ENCODE data around the gene PRKCE.

The PRKCE gene

DNA sequence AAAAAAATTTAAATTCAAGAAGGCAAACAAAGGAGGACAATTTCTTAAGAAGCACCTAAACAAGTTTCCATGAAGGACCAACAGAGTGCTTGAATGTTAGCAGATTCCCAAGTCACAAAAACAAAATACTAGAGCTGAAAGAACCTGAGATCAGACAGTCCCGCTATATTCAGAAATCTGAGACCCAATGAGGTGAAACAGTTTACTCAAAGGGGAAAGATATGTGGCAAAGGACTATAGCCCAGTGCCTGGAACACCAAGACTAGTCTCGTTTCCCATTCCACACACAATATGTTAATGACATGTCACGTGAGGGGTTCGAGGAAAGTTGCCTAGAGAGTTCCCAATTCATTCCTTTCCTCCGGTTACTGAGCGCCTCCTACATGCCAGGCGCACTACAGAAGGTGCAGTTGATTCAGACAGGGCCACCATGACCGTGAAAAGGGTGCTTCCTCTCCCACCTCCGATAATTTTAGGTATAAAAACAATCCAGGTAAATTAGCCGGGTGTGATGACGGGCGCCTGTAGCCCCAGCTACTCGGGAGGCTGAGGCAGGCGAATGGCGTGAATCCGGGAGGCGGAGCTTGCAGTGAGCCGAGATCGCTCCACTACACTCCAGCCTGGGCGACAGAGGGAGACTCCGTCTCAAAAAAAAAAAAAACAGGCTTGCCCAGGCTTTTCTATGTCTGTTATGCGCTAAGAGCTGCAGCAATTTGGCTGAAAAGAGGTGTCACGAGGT lies 41.0 kb upstream of the PRKCE start:
- H3K18ac ChIP-seq (ENCODE audit: low read length): peak overlapping the region; percentile 85
- no peak overlapping the region for H2BK15ac ChIP-seq (replicated peaks; ENCODE audit: low read depth)
- DNase-seq: peak; percentile 93
- H3K79me2 ChIP-seq (ENCODE audit: control insufficient read depth, insufficient read depth, low read length): peaks cover 11% of the 10 kb centered on the region
- H3K36me3 ChIP-seq (ENCODE audit: control insufficient read depth, insufficient read depth, low read length): no peaks in the 10 kb centered on the region
- peak overlapping the region; percentile 94 for H3K4me3 ChIP-seq (ENCODE audit: low read length)
- peak overlapping the region; percentile 93 for H3K56ac ChIP-seq (ENCODE audit: low read length)
- H2AK5ac ChIP-seq (ENCODE audit: low read length): no peak overlapping the region
- WGBS (ENCODE audit: extremely low coverage, insufficient coverage, low lambda C conversion rate): no CpG with 5 or more reads among the region's 23 CpGs
- H3K79me1 ChIP-seq (ENCODE audit: low read length): peaks cover 9% of the 10 kb centered on the region
- H3K4ac ChIP-seq (ENCODE audit: low read depth, low read length): no peak overlapping the region
- H3K9ac ChIP-seq (ENCODE audit: low read length): peak overlapping the region; percentile 88
- H3K4me1 ChIP-seq (ENCODE audit: control insufficient read depth, low read depth, low read length): no peaks in the 10 kb centered on the region
- no peak overlapping the region for H2BK5ac ChIP-seq (ENCODE audit: low read length)
- no peak overlapping the region for H2BK120ac ChIP-seq (ENCODE audit: low read depth, low read length)
- H3K27me3 ChIP-seq (ENCODE audit: insufficient read depth, low read length, poor library complexity): no peaks in the 10 kb centered on the region
- H3K4me2 ChIP-seq (ENCODE audit: low read length): peak overlapping the region; percentile 95
- H4K8ac ChIP-seq (ENCODE audit: low read depth, low read length): no peak overlapping the region
- H4K5ac ChIP-seq (ENCODE audit: low read length): no peak overlapping the region
- H3K27ac ChIP-seq (ENCODE audit: low read depth, low read length): peak overlapping the region; percentile 73
- no peak overlapping the region for H3K23ac ChIP-seq (ENCODE audit: low read length)

DNA sequence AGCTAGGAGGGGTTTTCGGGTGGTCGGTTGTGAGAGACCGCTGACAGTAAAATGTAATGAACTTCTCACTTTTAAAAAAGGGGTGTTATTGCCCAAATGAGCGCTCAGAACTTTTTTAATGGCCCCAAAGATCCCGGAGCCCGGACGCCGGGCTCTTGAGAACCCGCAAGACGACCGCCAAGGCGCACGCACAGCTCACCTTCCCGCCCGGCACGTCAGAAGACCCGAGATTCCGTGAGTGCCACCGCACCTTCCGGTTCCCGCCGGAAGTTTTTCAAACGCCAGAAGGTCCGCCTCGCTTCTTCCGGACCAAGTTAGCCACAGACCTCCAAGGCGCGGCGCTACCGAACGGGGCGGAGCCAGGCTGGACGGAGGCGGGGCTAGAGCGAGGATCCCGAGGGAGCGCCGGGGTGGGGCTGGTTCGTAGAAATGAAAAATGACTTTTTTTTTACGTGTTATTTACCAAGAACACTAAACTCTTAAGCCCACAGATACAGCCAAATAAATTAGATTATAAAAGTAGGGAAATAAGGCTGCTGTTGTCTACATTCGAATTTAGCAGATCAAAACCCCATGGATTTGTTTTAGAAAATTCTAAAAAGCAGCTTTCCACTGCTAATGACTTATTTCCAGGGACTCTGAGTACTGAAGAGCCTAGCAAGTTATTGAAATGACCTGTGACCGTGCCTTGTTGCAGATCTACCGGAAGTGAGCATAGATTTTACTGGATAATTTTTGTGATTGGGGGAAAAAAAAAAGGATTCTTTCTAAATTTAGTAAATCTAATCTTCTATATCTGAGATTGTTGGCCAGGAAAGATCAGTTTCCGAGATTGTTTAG lies 40.2 kb upstream of the PRKCE start, which contains the start of gene SRBD1:
SRBD1 (minus strand) TSS at position 248 of the 840 bp plus-strand sequence. CDS start 5,826 bp downstream, outside the sequence.
- H3K56ac ChIP-seq (ENCODE audit: low read length): peak within 1 kb of the TSS; percentile 93
- H3K18ac ChIP-seq (ENCODE audit: low read length): peak within 1 kb of the TSS; percentile 85
- WGBS (ENCODE audit: extremely low coverage, insufficient coverage, low lambda C conversion rate): no CpG with 5 or more reads among the region's 44 CpGs
- no peak within 1 kb of the TSS for H4K8ac ChIP-seq (ENCODE audit: low read depth, low read length)
- DNase-seq: peak; percentile 98
- H2AK5ac ChIP-seq (ENCODE audit: low read length): no peak within 1 kb of the TSS
- H2BK15ac ChIP-seq (replicated peaks; ENCODE audit: low read depth): peak within 1 kb of the TSS; percentile 36
- H3K9ac ChIP-seq (ENCODE audit: low read length): peak within 1 kb of the TSS; percentile 88
- H3K36me3 ChIP-seq (ENCODE audit: control insufficient read depth, insufficient read depth, low read length): no peaks in the 10 kb centered on the region
- peak within 1 kb of the TSS; percentile 94 for H3K4me3 ChIP-seq (ENCODE audit: low read length)
- peak within 1 kb of the TSS; percentile 95 for H3K4me2 ChIP-seq (ENCODE audit: low read length)
- peaks cover 9% of the 10 kb centered on the region for H3K79me1 ChIP-seq (ENCODE audit: low read length)
- H3K27ac ChIP-seq (ENCODE audit: low read depth, low read length): peak within 1 kb of the TSS; percentile 73
- no peak within 1 kb of the TSS for H3K23ac ChIP-seq (ENCODE audit: low read length)
- H3K27me3 ChIP-seq (ENCODE audit: insufficient read depth, low read length, poor library complexity): no peaks in the 10 kb centered on the region
- H4K5ac ChIP-seq (ENCODE audit: low read length): no peak within 1 kb of the TSS
- no peak within 1 kb of the TSS for H2BK120ac ChIP-seq (ENCODE audit: low read depth, low read length)
- H3K79me2 ChIP-seq (ENCODE audit: control insufficient read depth, insufficient read depth, low read length): peaks cover 11% of the 10 kb centered on the region
- H3K4ac ChIP-seq (ENCODE audit: low read depth, low read length): no peak within 1 kb of the TSS
- no peak within 1 kb of the TSS for H2BK5ac ChIP-seq (ENCODE audit: low read length)
- no peaks in the 10 kb centered on the region for H3K4me1 ChIP-seq (ENCODE audit: control insufficient read depth, low read depth, low read length)

DNA sequence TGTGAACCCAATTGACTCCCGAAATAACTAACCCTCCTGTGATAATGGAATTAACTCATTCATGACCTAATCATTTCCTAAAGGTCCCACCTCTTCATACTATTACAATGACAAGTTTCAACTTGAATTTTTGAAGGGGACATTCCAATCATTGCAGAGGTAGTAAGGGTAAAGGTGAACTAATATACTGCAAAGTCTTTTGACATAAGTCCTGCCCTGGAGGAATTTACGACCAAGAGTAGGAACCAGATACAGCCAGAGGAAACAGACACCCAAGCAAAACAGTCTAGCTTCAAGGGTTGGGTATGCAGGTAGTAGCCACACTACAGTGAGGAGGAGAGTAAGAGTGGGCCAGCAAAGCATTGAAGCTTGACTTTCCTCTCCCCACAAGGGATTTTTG lies 39.2 kb upstream of the PRKCE start:
- DNase-seq: peak; percentile 61
- Histone ChIP-seq H3K18ac (ENCODE audit: low read length) (no peak overlapping the region), H4K8ac (ENCODE audit: low read depth, low read length) (no peak overlapping the region), H3K56ac (ENCODE audit: low read length) (no peak overlapping the region), H3K23ac (ENCODE audit: low read length) (no peak overlapping the region), H3K79me1 (ENCODE audit: low read length) (peaks cover 6% of the 10 kb centered on the region), H4K5ac (ENCODE audit: low read length) (no peak overlapping the region), H2AK5ac (ENCODE audit: low read length) (no peak overlapping the region), H3K9ac (ENCODE audit: low read length) (no peak overlapping the region), H2BK120ac (ENCODE audit: low read depth, low read length) (no peak overlapping the region), H2BK5ac (ENCODE audit: low read length) (no peak overlapping the region), H3K79me2 (ENCODE audit: control insufficient read depth, insufficient read depth, low read length) (peaks cover 8% of the 10 kb centered on the region), H3K36me3 (ENCODE audit: control insufficient read depth, insufficient read depth, low read length) (no peaks in the 10 kb centered on the region), H2BK15ac (replicated peaks; ENCODE audit: low read depth) (no peak overlapping the region), H3K4me2 (ENCODE audit: low read length) (no peak overlapping the region), H3K4ac (ENCODE audit: low read depth, low read length) (no peak overlapping the region), H3K4me3 (ENCODE audit: low read length) (no peak overlapping the region), H3K27ac (ENCODE audit: low read depth, low read length) (no peak overlapping the region), H3K4me1 (ENCODE audit: control insufficient read depth, low read depth, low read length) (no peaks in the 10 kb centered on the region), H3K27me3 (ENCODE audit: insufficient read depth, low read length, poor library complexity) (no peaks in the 10 kb centered on the region)
- no CpG with 5 or more reads among the region's 2 CpGs for WGBS (ENCODE audit: extremely low coverage, insufficient coverage, low lambda C conversion rate)

DNA sequence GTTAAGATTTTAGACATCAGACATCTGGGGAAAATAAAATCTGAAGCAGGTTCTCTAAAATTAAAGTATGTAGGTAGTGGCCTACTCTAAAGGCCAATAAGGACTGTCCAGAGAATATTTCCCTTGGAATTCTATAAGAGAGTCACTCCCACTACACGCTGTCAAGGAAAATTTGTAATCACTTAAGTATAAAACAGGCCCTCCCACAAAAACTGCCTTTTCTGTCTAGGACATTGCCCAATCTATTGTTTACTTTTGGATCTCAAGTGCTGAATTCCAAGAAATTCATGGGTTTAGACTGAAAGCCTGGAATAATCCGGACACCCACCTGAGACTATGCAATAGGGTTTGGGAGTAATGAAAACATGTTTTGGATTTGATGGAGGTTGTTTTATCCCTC lies 38.7 kb upstream of the PRKCE start:
- DNase-seq: no peak
- H2BK5ac ChIP-seq (ENCODE audit: low read length): no peak overlapping the region
- no peak overlapping the region for H3K4me2 ChIP-seq (ENCODE audit: low read length)
- no peak overlapping the region for H3K4ac ChIP-seq (ENCODE audit: low read depth, low read length)
- H3K23ac ChIP-seq (ENCODE audit: low read length): no peak overlapping the region
- H3K36me3 ChIP-seq (ENCODE audit: control insufficient read depth, insufficient read depth, low read length): no peaks in the 10 kb centered on the region
- H2BK120ac ChIP-seq (ENCODE audit: low read depth, low read length): no peak overlapping the region
- no peak overlapping the region for H4K5ac ChIP-seq (ENCODE audit: low read length)
- no CpG with 5 or more reads among the region's 2 CpGs for WGBS (ENCODE audit: extremely low coverage, insufficient coverage, low lambda C conversion rate)
- H3K27me3 ChIP-seq (ENCODE audit: insufficient read depth, low read length, poor library complexity): no peaks in the 10 kb centered on the region
- no peak overlapping the region for H4K8ac ChIP-seq (ENCODE audit: low read depth, low read length)
- no peak overlapping the region for H2AK5ac ChIP-seq (ENCODE audit: low read length)
- H3K79me1 ChIP-seq (ENCODE audit: low read length): peaks cover 6% of the 10 kb centered on the region
- no peak overlapping the region for H3K18ac ChIP-seq (ENCODE audit: low read length)
- no peaks in the 10 kb centered on the region for H3K4me1 ChIP-seq (ENCODE audit: control insufficient read depth, low read depth, low read length)
- H2BK15ac ChIP-seq (replicated peaks; ENCODE audit: low read depth): no peak overlapping the region
- no peak overlapping the region for H3K4me3 ChIP-seq (ENCODE audit: low read length)
- no peak overlapping the region for H3K27ac ChIP-seq (ENCODE audit: low read depth, low read length)
- H3K9ac ChIP-seq (ENCODE audit: low read length): no peak overlapping the region
- H3K79me2 ChIP-seq (ENCODE audit: control insufficient read depth, insufficient read depth, low read length): peaks cover 7% of the 10 kb centered on the region
- H3K56ac ChIP-seq (ENCODE audit: low read length): no peak overlapping the region

DNA sequence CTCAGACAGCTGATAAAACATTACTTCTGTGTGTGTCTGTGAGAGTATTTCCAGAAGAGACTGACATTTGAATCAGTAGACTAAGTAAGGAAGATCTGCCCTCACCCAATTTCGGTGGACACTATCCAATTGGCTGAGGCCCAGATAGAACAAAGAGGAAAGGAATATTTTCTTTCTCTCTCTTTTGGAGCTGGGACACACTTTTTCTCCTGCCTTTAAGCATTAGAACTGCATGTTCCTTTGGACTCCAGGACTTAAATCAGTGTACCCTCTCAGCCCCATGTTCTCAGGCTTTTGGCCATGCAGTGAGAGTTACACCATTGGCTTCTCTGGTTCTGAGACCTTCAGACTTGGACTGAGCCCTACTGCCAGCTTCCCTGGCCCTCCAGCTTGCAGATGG lies 37.1 kb upstream of the PRKCE start:
- Histone ChIP-seq H3K9ac (ENCODE audit: low read length) (no peak overlapping the region), H2BK5ac (ENCODE audit: low read length) (no peak overlapping the region), H3K4ac (ENCODE audit: low read depth, low read length) (no peak overlapping the region), H3K4me3 (ENCODE audit: low read length) (no peak overlapping the region), H4K8ac (ENCODE audit: low read depth, low read length) (no peak overlapping the region), H3K56ac (ENCODE audit: low read length) (no peak overlapping the region), H2AK5ac (ENCODE audit: low read length) (no peak overlapping the region), H3K4me1 (ENCODE audit: control insufficient read depth, low read depth, low read length) (no peaks in the 10 kb centered on the region), H3K27me3 (ENCODE audit: insufficient read depth, low read length, poor library complexity) (no peaks in the 10 kb centered on the region), H3K36me3 (ENCODE audit: control insufficient read depth, insufficient read depth, low read length) (no peaks in the 10 kb centered on the region), H2BK15ac (replicated peaks; ENCODE audit: low read depth) (no peak overlapping the region), H3K18ac (ENCODE audit: low read length) (no peak overlapping the region), H4K5ac (ENCODE audit: low read length) (no peak overlapping the region), H3K23ac (ENCODE audit: low read length) (no peak overlapping the region), H3K27ac (ENCODE audit: low read depth, low read length) (no peak overlapping the region), H3K79me1 (ENCODE audit: low read length) (peaks cover 4% of the 10 kb centered on the region), H3K79me2 (ENCODE audit: control insufficient read depth, insufficient read depth, low read length) (peaks cover 4% of the 10 kb centered on the region), H2BK120ac (ENCODE audit: low read depth, low read length) (no peak overlapping the region), H3K4me2 (ENCODE audit: low read length) (no peak overlapping the region)
- no peak for DNase-seq
- no CpG with 5 or more reads among the region's 1 CpG for WGBS (ENCODE audit: extremely low coverage, insufficient coverage, low lambda C conversion rate)
